H1 (cell line): ENCODE results near the gene TUBGCP6. TPM values are rescaled to one million over a fixed set of nuclear protein-coding genes. Genes with fewer than 3 reads are reported as not detected.

Source experiments
- ATF3 ChIP-seq: IDR thresholded peaks from 2 replicates; pipeline ENCODE4 v1.6.1; 2011; ENCODE audit warnings: low read depth, mild to moderate bottlenecking, low read length; ENCODE audit not compliant: insufficient read depth
- BRCA1 ChIP-seq: IDR thresholded peaks from 2 replicates; pipeline ENCODE4 v1.6.1; 2012; ENCODE audit warnings: low read depth, low read length, improper control_type of control experiment
- CTCF ChIP-seq, 3 experiments: IDR thresholded peaks; 1 replicate in 2 of 3; 2 replicates in 1 of 3; pipeline versions ENCODE4 v1.5.1 to v1.6.1; 2011; ENCODE audit warnings: low read length in 3 of 3, mild to moderate bottlenecking in 3 of 3, inconsistent platforms in 2 of 3, low read depth in 1 of 3, moderate library complexity in 1 of 3; ENCODE audit not compliant: insufficient read depth in 1 of 3; ENCODE audit errors: control extremely low read depth in 1 of 3
- E2F6 ChIP-seq: IDR thresholded peaks from 2 replicates; pipeline ENCODE4 v1.6.1; 2012; ENCODE audit warnings: inconsistent platforms
- HDAC2 ChIP-seq, 2 experiments: fragments of 300-600 bp in 1 of 2; sonication (generic) in 1 of 2; IDR thresholded peaks; 2 replicates each; pipeline ENCODE4 v1.6.1; 2011 to 2012; ENCODE audit warnings: low read depth in 2 of 2, low read length in 2 of 2, mild to moderate bottlenecking in 2 of 2, moderate library complexity in 2 of 2, borderline replicate concordance in 1 of 2, inconsistent platforms in 1 of 2
- KDM4A ChIP-seq: IDR thresholded peaks from one replicate; pipeline ENCODE4 v1.7.1; 2012; ENCODE audit warnings: low read depth, mild to moderate bottlenecking, moderate library complexity, low read length, inconsistent platforms; ENCODE audit not compliant: severe bottlenecking
- MAFK ChIP-seq: IDR thresholded peaks from 2 replicates; pipeline ENCODE4 v1.6.1; 2012; ENCODE audit warnings: low read depth, mild to moderate bottlenecking, improper control_type of control experiment, low read length
- MAX ChIP-seq: IDR thresholded peaks from 2 replicates; pipeline ENCODE4 v1.6.1; 2012; ENCODE audit warnings: inconsistent platforms
- NRF1 ChIP-seq: IDR thresholded peaks from 2 replicates; pipeline ENCODE4 v1.6.1; 2011; ENCODE audit warnings: mild to moderate bottlenecking, low read depth, low read length, improper control_type of control experiment
- POLR2A ChIP-seq, 2 experiments: IDR thresholded peaks; 1 replicate in 1 of 2; 2 replicates in 1 of 2; pipeline ENCODE4 v1.6.1; 2011; ENCODE audit warnings: low read depth in 2 of 2, low read length in 2 of 2, mild to moderate bottlenecking in 2 of 2; ENCODE audit errors: control extremely low read depth in 1 of 2
- SAP30 ChIP-seq: fragments of 300-600 bp; sonication (generic); IDR thresholded peaks from 2 replicates; pipeline ENCODE4 v1.7.1; 2012; ENCODE audit warnings: low read length, moderate library complexity, mild to moderate bottlenecking, inconsistent platforms; ENCODE audit not compliant: insufficient read depth, insufficient replicate concordance
- polyA plus RNA-seq, 7 experiments: library from polyadenylated mRNA; depleted of rRNA in 3 of 7; stranded (reverse) in 5 of 7; unstranded in 2 of 7; fragments of >200 nt in 5 of 7; fragments of 200-250 nt in 2 of 7; gene quantifications; 1 replicate in 5 of 7; 2 replicates in 1 of 7; 4 replicates in 1 of 7; pipeline versions ENCODE4 v1.2.1 to v1.2.3, GENCODE V29; 2011 to 2013; ENCODE audit warnings: missing spikeins in 2 of 7, mixed read lengths in 2 of 7
- total RNA-seq: library from RNA; stranded (reverse); fragmentation: NEBNext Ultra II Directional; extraction: Animal tissue kit (Norgen Biotek cat#: 25700); gene quantifications from 2 replicates; pipeline ENCODE4 v1.2.1, GENCODE V29; 2021

The TUBGCP6 gene
- total and polyA plus RNA-seq, 2 of the 8 experiments (the other 6 are each of a cell fraction or from before 2014, with no cell fraction given): 24.2 to 24.7 TPM

- TF ChIP-seq ATF3 (0 out of 2 replicates have a peak, but pooled peaks have one; percentile 11), MAFK (no peak), BRCA1 (no peak), CTCF (IDR thresholded peaks at IDR 0.05; ENCODE audit: control extremely low read depth in 1 of 3, insufficient read depth in 1 of 3, low read depth in 1 of 3, low read length in 3 of 3) (peak in 1 of 3 experiments; percentile 12; a peak in 1 of 4 replicates), KDM4A (peak; percentile 55), MAX (peak; percentile 83), E2F6 (peak; percentile 61; the same call in 1 of the 2 replicates), HDAC2 (IDR thresholded peaks at IDR 0.05; ENCODE audit: borderline replicate concordance in 1 of 2, low read depth in 2 of 2, low read length in 2 of 2) (no peak), POLR2A (IDR thresholded peaks at IDR 0.05; ENCODE audit: control extremely low read depth in 1 of 2, low read depth in 2 of 2, low read length in 2 of 2) (no peak; a peak in 1 of 3 replicates), NRF1 (no peak), SAP30 (no peak)
These were observed 6.8 kb upstream of the TUBGCP6 start (continued) for GRCh38 chr22:50251477-50252081.
